ENCODE measurements around the gene UFM1. TPM values are rescaled to one million over a fixed set of nuclear protein-coding genes. Genes with fewer than 3 reads are reported as not detected.
A peak's percentile ranks its signal among the peaks of the same experiment; 100 is the strongest.

UFM1 gene
- total RNA-seq, 1 donor from 2014 or later: 50.6 TPM

- no peaks in the 10 kb centered on the region for H3K27me3 Mint-ChIP-seq
- no peak overlapping the region for H3K4me3 Mint-ChIP-seq
- no peaks in the 10 kb centered on the region for H3K36me3 Mint-ChIP-seq
- no peak overlapping the region for H3K27ac Mint-ChIP-seq
- no peak for DNase-seq (ENCODE audit: extremely low spot score, unreplicated experiment)
- H3K9me3 Mint-ChIP-seq: no peaks in the 10 kb centered on the region
- TF ChIP-seq, protein P1, sequence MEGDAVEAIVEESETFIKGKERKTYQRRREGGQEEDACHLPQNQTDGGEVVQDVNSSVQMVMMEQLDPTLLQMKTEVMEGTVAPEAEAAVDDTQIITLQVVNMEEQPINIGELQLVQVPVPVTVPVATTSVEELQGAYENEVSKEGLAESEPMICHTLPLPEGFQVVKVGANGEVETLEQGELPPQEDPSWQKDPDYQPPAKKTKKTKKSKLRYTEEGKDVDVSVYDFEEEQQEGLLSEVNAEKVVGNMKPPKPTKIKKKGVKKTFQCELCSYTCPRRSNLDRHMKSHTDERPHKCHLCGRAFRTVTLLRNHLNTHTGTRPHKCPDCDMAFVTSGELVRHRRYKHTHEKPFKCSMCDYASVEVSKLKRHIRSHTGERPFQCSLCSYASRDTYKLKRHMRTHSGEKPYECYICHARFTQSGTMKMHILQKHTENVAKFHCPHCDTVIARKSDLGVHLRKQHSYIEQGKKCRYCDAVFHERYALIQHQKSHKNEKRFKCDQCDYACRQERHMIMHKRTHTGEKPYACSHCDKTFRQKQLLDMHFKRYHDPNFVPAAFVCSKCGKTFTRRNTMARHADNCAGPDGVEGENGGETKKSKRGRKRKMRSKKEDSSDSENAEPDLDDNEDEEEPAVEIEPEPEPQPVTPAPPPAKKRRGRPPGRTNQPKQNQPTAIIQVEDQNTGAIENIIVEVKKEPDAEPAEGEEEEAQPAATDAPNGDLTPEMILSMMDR (conservative IDR thresholded peaks at IDR 0.05): no peak
- H3K4me1 Mint-ChIP-seq (ENCODE audit: unreplicated experiment): no peaks in the 10 kb centered on the region
Observed at GRCh38 chr13:38340624-38341023, 9.0 kb upstream of the UFM1 start.

- Mint-ChIP-seq H3K27me3 (no peaks in the 10 kb centered on the region), H3K36me3 (no peaks in the 10 kb centered on the region), H3K27ac (no peak overlapping the region), H3K9me3 (no peaks in the 10 kb centered on the region), H3K4me3 (no peak overlapping the region), H3K4me1 (ENCODE audit: unreplicated experiment) (peaks cover 3% of the 10 kb centered on the region)
- DNase-seq (ENCODE audit: extremely low spot score, unreplicated experiment): no peak
- TF ChIP-seq, protein P1 (conservative IDR thresholded peaks at IDR 0.05): no peak
Observed at GRCh38 chr13:38341149-38341692, 8.4 kb upstream of the UFM1 start.

DNA sequence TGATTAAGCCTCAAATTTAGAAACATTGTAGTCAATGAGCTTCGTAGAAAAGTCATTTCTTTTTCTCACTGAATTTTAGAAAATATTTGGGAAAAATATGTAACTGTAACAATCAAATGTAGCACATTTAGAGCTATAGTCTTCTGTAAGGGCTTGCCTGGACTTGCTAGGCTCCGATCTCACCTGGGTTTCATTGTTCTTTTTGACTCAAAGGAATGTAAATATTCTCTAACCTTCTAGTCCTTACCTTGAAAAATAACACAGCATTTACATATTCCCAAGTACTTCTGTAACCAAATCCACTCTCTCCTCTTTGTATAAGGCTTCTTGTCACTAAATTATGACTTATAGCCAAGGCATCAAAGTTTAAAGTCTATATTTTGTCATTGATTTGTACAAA lies 2.9 kb upstream of the UFM1 start:
- Mint-ChIP-seq H3K27ac (no peak overlapping the region), H3K4me1 (ENCODE audit: unreplicated experiment) (peaks cover 19% of the 10 kb centered on the region), H3K27me3 (no peaks in the 10 kb centered on the region), H3K9me3 (no peaks in the 10 kb centered on the region), H3K36me3 (peaks cover 9% of the 10 kb centered on the region), H3K4me3 (peak overlapping the region; percentile 23)
- no peak for DNase-seq (ENCODE audit: extremely low spot score, unreplicated experiment)
- TF ChIP-seq, protein P1 (conservative IDR thresholded peaks at IDR 0.05): no peak

GRCh38 chr13:38348861-38349389 lies 726 bp upstream of the UFM1 start:
- no peaks in the 10 kb centered on the region for H3K9me3 Mint-ChIP-seq
- no peaks in the 10 kb centered on the region for H3K27me3 Mint-ChIP-seq
- no peak for DNase-seq (ENCODE audit: extremely low spot score, unreplicated experiment)
- H3K4me1 Mint-ChIP-seq (ENCODE audit: unreplicated experiment): peaks cover 19% of the 10 kb centered on the region
- TF ChIP-seq, protein P1 (conservative IDR thresholded peaks at IDR 0.05): no peak
- peaks cover 14% of the 10 kb centered on the region for H3K36me3 Mint-ChIP-seq
- H3K27ac Mint-ChIP-seq: peak overlapping the region; percentile 99
- peak overlapping the region; percentile 94 for H3K4me3 Mint-ChIP-seq

GRCh38 chr13:38350114-38350617 lies 515 bp downstream of the UFM1 start:
- Mint-ChIP-seq H3K27ac (peak overlapping the region; percentile 99), H3K27me3 (no peaks in the 10 kb centered on the region), H3K36me3 (peaks cover 17% of the 10 kb centered on the region), H3K4me3 (peak overlapping the region; percentile 94), H3K9me3 (no peaks in the 10 kb centered on the region), H3K4me1 (ENCODE audit: unreplicated experiment) (peaks cover 19% of the 10 kb centered on the region)
- DNase-seq (ENCODE audit: extremely low spot score, unreplicated experiment): peak; percentile 73
- TF ChIP-seq, protein P1 (conservative IDR thresholded peaks at IDR 0.05): no peak

Measured in type B pancreatic cell (in vitro differentiated cells).